ENCODE data around the gene PIGN.

GRCh38 chr18:62106271-62106670, 80.6 kb downstream of the PIGN start:
- TF ChIP-seq CTCF (IDR thresholded peaks at IDR 0.05), result no peak
- TF ChIP-seq POLR2A (IDR thresholded peaks at IDR 0.05), result no peak
